HG03575 (cell line): Measurements from ENCODE around the gene SLC37A1.

ENCODE experiments used
- ATAC-seq: cut with Tn5 transposase; IDR thresholded peaks from one replicate; pipeline ENCODE4 v1.9.1; 2021; ENCODE audit not compliant: unreplicated experiment, insufficient number of reproducible peaks, low FRiP score; ENCODE audit errors: extremely low read depth

SLC37A1 gene

GRCh38 chr21:42553435-42553834 lies 39.8 kb downstream of the SLC37A1 start:
- no peak for ATAC-seq

DNA sequence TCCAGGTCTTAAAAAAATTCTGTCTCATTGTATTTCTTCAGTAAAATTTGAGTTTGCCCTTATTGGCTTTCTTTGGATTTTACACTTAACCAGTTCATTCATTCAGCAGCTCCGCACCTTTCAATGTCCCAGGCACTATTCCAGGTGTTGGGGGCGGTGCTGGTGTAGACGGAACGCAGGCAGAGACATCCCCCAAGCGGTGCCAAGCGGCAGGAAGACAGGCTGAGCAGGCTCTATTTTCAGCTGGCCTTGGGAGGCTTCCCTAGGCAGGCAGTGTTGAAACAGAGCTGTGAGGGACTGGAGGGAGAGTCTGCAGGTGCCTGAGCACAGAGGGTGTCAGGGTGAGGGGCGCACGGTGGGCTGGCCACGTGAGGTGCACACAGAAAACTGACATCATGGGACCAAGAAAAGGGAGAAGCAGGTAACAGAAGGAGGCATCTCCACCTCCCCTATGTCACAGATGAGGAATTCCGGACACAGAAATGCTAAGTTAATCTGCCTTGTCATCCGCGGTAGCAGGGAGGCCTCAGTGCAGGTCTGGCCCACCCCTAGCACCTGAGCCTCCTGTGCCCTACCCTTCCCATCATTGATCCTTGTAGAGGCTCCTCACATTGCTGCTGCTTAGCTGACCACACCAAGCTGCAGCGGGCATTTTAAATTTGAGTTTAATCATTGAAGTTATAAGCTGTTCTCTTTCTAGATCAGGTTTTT lies 40.8 kb downstream of the SLC37A1 start:
- ATAC-seq = no peak

- no peak for ATAC-seq
These were observed 42.2 kb downstream of the SLC37A1 start for GRCh38 chr21:42555756-42556438.

GRCh38 chr21:42556476-42556875 lies 42.8 kb downstream of the SLC37A1 start:
- no peak for ATAC-seq

DNA sequence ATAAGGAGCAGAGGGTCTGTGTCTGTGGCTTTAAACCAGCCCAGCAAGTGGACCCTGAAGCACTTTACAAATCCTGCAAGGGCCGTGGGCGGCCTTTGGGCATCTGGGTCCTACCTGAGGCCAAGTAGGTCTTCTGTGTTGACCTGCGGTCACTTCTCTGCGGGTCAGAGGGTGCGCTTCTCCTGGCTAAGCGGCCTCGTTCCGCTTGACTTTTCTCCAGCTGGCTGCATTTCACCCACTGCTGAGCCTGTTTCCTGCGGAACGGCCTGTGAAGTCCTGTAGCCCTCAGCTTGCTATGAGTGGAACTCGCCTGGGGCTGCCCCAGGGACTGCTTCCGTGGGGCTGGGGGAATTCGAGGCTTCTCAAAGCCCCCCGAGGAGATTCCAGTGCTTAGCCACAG lies 43.3 kb downstream of the SLC37A1 start:
- no peak for ATAC-seq

GRCh38 chr21:42557420-42557819 lies 43.8 kb downstream of the SLC37A1 start:
- ATAC-seq = no peak

GRCh38 chr21:42558368-42558767 lies 44.7 kb downstream of the SLC37A1 start:
- ATAC-seq = no peak

DNA sequence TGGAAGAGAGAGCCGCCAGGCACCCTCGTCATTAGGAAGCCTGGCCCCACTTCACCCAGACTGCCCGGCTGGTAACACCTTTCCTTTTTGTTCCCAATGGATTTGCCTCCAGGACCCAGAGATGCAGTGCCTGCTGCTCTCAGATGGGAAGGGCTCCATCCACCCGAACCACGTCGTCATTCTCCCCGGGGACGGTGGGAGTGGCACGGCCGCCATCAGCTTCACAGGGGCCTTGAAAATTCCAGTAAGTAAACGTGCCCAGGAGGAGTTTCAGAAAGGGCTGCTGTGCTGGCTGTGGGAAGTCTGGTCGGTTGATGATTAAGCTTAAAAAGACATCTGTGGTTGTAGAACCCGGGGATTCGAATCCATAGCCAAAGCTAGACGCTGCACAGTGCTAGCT lies 45.2 kb downstream of the SLC37A1 start:
- no peak for ATAC-seq

GRCh38 chr21:42559326-42559725 lies 45.7 kb downstream of the SLC37A1 start:
- ATAC-seq = no peak

GRCh38 chr21:42560517-42561179 lies 47.0 kb downstream of the SLC37A1 start:
- no peak for ATAC-seq

DNA sequence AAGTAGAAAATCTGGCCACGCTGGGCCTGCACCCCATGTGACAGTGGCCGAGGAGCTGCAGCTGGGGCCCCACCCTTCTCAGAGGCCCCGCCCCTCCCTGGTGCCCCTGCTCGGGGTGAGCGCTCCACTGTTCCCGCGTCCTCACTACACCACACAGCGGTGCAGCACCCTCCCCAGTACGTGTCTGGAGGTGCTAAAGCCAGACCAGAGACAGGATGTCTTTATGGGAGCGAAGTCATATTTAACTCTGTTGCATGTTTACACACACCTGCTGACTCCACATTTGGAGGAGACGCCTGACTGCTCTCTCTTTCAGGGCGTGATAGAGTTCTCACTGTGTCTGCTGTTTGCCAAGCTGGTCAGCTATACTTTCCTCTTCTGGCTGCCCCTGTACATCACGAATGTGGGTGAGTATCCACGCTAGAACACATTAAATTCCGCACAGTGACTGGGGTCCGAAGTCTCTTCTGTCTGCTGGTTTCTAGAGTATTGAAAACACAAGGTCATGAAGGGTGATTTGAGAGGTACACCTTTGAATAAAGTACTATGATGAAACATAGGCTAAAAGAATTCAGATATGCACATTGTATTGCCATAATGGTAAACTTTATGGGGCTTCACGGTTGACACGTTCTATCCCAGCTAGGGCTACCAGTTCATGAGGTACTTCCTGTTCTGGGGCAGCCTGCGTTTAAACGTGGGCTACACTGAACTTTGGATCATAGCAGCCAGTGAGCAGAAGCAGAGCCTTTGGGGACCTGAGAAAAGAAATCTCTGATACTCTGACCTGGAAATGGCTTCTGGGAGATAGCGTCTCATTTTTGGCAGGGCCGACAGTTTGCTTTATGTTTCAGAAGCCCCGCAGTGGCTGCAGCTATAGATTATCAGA lies 48.4 kb downstream of the SLC37A1 start:
- ATAC-seq = no peak

DNA sequence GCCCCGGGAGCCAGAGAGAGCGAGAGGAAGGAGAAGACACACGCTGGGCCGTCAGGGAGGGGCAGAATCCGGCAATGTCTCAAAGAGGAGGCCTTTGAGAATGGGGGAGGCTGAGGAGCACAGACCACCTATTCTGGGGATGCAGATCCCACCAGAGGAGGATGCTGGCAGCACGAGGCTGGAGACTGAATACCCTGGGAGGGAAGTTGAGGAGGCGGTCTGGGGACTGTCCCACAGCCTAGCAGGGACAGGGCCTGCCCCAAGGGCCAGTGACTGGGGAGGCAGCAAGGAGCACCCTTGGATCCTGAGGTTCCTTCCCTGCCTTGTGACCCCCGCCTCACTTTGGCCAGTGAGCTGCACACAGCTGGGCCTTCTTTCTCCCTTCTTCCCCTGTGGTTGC lies 49.2 kb downstream of the SLC37A1 start:
- no peak for ATAC-seq

DNA sequence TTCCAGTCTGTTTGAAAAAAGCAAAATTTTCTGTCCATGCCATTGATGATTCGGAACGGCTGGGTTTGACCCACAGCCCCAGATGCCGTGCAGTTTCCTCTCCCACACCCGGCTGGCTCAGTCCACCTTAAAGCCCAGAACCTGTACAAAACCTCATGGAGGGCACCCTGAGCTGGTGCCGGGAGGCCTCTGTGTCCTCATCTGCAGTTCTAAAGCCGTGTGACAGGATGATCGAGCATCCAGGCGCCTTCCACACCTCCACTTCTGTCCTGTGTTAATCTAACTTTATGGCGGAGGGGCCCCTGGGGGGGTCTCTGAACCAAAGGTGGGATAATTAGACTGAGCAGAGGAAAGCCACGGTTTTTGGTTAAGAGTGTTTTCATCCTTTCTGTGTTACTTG lies 49.6 kb downstream of the SLC37A1 start:
- ATAC-seq = no peak

- ATAC-seq = no peak
These were observed 50.0 kb downstream of the SLC37A1 start for GRCh38 chr21:42563686-42564085.

DNA sequence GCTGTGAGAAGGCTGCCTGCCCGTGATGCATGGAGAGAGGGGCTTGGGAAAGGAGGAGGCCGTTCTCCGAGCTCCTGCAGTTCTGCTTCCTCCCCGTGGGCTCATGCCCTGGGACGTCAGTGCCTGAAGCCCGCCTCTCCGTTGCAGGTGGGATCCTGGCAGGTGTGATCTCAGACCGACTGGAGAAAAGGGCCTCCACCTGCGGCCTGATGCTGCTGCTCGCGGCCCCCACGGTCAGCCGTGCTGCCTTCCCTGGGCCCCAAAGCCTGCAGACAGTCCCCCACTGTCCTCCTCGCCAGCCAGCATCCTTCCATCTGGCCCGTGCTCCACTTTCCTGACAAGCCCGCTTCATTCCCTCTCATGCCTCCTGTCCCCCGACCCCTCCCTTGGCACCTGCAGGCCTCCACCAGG lies 50.9 kb downstream of the SLC37A1 start:
- no peak for ATAC-seq

GRCh38 chr21:42565206-42565810 lies 51.7 kb downstream of the SLC37A1 start:
- ATAC-seq = no peak

DNA sequence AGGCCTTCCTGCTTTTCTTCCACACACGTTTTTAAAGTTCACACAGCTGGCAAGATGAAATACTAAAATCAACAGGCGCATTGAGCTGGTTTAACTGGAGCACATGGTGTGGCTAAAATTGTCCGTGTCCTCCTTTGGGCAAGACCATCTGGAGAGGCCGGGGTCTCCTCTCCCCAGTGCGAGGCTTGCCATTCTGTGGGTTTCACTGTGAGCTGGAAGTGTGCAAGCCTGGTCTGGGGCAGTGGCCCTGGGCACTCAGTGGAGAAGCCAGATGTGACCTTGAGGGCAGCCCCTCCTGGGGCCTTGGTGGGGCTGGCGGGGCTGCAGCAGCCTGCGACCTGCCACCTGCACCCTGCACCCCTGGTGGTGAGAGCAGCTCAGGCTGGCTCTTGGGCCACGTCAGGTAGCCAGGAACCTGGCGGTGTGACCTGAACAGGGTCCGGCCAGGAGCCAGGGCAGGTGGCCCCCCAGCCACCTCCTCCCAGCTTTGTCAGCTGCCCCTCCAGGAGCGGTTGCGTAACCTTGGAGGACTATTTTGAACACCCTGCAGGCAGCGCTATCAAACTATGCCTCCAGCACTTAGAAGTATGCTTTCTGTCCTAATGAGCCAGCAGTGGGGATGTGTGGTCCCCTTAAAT lies 52.4 kb downstream of the SLC37A1 start:
- no peak for ATAC-seq

DNA sequence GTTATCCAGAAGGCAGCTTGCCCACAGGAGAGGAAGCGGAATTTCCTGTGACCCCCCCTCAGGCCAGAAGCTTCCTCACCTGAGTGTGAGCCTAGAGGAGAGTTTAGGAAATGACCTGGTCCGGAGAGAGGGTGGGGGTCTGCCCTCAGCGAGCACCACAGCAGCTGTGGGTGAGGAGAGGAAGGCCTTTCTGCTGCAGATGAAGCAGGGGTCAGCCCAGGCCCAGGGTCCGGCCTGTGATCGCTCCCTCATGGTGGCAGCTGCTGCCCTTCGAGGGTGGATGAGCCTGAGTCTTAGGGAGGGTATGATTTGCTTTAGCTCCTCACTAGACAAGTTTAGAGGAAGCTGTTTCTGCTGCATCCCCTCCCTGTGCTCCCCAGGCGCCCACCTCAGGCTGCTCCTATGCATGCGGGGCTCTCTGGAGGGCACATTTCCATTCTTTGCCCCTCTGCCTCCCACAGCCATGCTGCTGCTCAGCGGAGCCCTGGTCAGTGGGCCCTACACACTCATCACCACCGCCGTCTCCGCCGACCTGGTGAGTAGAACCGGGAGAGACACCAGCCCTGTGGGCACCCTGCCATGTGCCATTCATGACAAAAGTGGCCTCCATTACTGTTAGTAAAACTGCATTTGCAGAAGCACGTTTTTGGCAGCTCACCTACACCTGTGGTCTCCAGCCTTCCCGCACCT lies 53.0 kb downstream of the SLC37A1 start:
- ATAC-seq = no peak
